Psoas muscle (tissue), 8 donors: Measurements from ENCODE around the gene YTHDC1. TPM values are rescaled to one million over a fixed set of nuclear protein-coding genes. Genes with fewer than 3 reads are reported as not detected.

Experiments used
- ATAC-seq, 4 donors: fragments of 200-7000 bp; cut with Tn5 transposase; one replicate each; pipeline ENCODE4 v1.9.1; 2020; ENCODE audit warnings: moderate library complexity in 3 of 4, mild to moderate bottlenecking in 2 of 4
- DNase-seq, 2 donors: peaks; one replicate each; pipeline ENCODE4 v3.0.0-alpha.2; 2020
- H3K27ac ChIP-seq: fragments of 200-600 bp; one replicate; pipeline ENCODE4 v1.8.0; 2022
- H3K27me3 ChIP-seq, 3 donors: fragments of 200-600 bp in 1 of 3; one replicate each; pipeline versions ENCODE4 v1.6.1 to v1.8.0; 2013 to 2022; ENCODE audit warnings: low read length in 2 of 3, mild to moderate bottlenecking in 2 of 3, moderate library complexity in 1 of 3; ENCODE audit not compliant: insufficient read depth in 3 of 3
- H3K36me3 ChIP-seq, 2 donors: fragments of 200-600 bp in 1 of 2; one replicate each; pipeline versions ENCODE4 v1.6.1 to v1.8.0; 2013 to 2022; ENCODE audit warnings: low read depth in 1 of 2, mild to moderate bottlenecking in 1 of 2, moderate library complexity in 1 of 2; ENCODE audit not compliant: insufficient read depth in 1 of 2
- H3K4me1 ChIP-seq: fragments of 200-600 bp; one replicate; pipeline ENCODE4 v1.8.0; 2022
- H3K4me3 ChIP-seq: fragments of 200-600 bp; one replicate; pipeline ENCODE4 v1.8.0; 2022; ENCODE audit warnings: mild to moderate bottlenecking
- H3K9me3 ChIP-seq: fragments of 200-600 bp; one replicate; pipeline ENCODE4 v1.8.0; 2022
- WGBS, 3 donors: extraction: QIAGEN DNeasy Blood & Tissue Kit; methylation state at CpG; one replicate each; pipeline versions ENCODE4 v1.1.6 to v1.1.7; 2013; 5-methylcytosine and 5-hydroxymethylcytosine counted together
- intact Hi-C, 2 donors: fragments of 100-400 bp; cut with DNase I; formaldehyde crosslinking; loops; one replicate each; pipeline versions ENCODE4 v1.11.0 to v1.14.2; 2022
- polyA plus RNA-seq, 3 donors: library from polyadenylated mRNA; stranded (reverse); fragments of 200-250 nt; gene quantifications; one replicate each; pipeline ENCODE4 v1.2.3, GENCODE V29; 2013
- total RNA-seq, 4 donors: library from RNA; stranded (reverse); fragmentation: NEBNext Ultra II Directional in 2 of 4; extraction: Animal tissue kit (Norgen Biotek cat#: 25700) in 2 of 4; gene quantifications; one replicate each; pipeline versions ENCODE4 v1.2.1 to v1.2.4, GENCODE V29; 2021 to 2023
- TF ChIP-seq, protein P1 (sequence below): fragments of 200-600 bp; IDR thresholded peaks from one replicate; pipeline ENCODE4 v1.8.0; 2022; ENCODE audit warnings: antibody characterized with exemption
- donor health status: healthy with polysubstance abuse.
- donor health status: DM: no; HTN: no; CAD: no; lungs with moderate emphysema.
- donor health status: Bipolar disorder and iron deficiency.
- donor health status: healthy.
- donor health status: DM: yes; HTN: yes; CAD: no.
- donor health status: DM: no; HTN: no; CAD: no.
- donor health status: DM: no; HTN: no; CAD: no.
- donor health status: DM: yes; HTN: yes; CAD: no.

The YTHDC1 gene
- total and polyA plus RNA-seq, 7 donors = 19.1 to 58.5 (median 43.2) TPM

DNA sequence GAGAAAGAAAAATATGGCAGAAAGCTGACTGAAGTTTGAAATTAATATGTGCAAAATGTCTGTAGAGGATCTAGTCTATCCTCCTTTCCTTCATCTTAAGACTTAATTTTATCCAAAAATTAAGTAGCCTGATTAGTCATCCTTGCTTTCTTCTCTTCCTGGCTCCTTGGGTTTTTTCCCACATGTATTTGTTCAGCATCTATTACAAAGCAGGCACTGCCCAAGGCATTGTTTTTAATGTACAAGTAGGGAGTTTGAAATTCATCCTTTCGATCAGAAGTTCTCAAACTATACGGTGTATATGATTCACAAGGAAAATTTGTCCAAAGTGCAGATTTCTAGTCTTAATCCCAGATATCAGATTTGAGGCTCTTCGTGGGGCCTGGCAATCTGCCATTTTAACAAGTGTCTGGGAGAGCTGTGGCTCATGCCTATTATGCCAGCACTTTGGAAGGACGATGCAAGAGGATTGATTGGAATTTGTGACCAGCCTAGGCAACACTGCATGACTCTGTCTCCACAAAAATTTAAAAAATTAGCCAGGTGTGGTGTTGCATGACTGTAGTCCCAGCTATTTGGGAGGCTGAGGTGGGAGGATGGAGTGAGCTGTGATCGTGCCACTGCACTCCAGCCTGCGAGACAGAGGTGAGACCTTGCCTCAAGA is 19.4 kb upstream of the YTHDC1 start:
- ATAC-seq (no peak), DNase-seq (no peak)
- WGBS, 3 donors = 57 to 60% (median 58%) methylated on average over 6 of the region's 6 CpGs
- H3K36me3 ChIP-seq = no peaks in the 10 kb centered on the region
- no peaks in the 10 kb centered on the region for H3K4me1 ChIP-seq
- H3K27ac ChIP-seq = no peak overlapping the region
- H3K27me3 ChIP-seq = peaks cover 0 to 4% (median 0%) of the 10 kb centered on the region in 3 donors
- TF ChIP-seq, protein P1, sequence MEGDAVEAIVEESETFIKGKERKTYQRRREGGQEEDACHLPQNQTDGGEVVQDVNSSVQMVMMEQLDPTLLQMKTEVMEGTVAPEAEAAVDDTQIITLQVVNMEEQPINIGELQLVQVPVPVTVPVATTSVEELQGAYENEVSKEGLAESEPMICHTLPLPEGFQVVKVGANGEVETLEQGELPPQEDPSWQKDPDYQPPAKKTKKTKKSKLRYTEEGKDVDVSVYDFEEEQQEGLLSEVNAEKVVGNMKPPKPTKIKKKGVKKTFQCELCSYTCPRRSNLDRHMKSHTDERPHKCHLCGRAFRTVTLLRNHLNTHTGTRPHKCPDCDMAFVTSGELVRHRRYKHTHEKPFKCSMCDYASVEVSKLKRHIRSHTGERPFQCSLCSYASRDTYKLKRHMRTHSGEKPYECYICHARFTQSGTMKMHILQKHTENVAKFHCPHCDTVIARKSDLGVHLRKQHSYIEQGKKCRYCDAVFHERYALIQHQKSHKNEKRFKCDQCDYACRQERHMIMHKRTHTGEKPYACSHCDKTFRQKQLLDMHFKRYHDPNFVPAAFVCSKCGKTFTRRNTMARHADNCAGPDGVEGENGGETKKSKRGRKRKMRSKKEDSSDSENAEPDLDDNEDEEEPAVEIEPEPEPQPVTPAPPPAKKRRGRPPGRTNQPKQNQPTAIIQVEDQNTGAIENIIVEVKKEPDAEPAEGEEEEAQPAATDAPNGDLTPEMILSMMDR = no peak
- H3K4me3 ChIP-seq = no peak overlapping the region
- H3K9me3 ChIP-seq = no peaks in the 10 kb centered on the region
- intact Hi-C loops = no loop called here

DNA sequence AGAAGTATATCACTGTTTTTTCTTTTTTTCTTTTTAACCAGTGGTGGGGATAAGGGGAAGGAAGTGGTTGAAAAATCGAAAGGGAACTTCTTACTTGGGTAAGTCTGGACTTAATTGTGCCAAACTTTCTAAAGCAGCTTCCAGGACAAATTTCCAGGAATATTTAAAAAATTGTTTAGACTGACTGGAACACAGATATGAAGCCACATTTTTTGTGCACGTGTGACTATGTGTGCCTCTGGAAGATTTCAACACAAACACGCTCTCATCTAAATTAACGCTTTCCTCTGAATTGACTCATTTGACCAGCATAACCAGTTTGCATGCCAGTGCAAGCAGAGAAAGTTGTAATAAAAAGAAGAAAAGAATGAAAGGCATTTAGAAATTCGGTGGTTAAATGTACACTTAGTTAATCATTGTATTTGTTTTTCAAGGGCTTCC is 18.8 kb upstream of the YTHDC1 start:
- Histone ChIP-seq H3K9me3 (no peaks in the 10 kb centered on the region), H3K27me3 (peaks cover 0 to 4% (median 0%) of the 10 kb centered on the region in 3 donors), H3K27ac (no peak overlapping the region), H3K4me3 (no peak overlapping the region), H3K36me3 (no peaks in the 10 kb centered on the region), H3K4me1 (no peaks in the 10 kb centered on the region)
- 54 to 60% (median 54%) methylated on average over 5 of the region's 5 CpGs for WGBS, 3 donors
- TF ChIP-seq, protein P1 = no peak
- DNase-seq (no peak), ATAC-seq (no peak)
- intact Hi-C loops = no loop called here

DNA sequence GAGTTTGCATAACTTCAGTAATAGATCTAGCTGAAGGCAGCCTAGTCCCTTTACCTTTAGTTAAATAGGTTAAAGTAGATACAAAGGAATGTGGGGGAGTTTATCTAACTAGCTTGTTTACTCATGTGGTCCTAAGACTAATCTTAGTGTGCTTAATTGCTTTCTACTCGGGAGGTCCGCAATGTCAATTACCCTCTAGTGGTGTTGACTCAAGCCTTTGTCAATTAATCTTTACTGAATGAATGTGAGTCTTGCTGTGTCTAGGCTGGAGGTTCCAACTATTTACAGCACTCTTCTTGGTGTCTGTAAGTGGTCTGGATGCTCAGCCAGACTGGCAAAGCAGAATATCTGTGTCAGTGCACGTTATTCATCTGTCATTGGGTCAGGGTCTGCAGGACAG is 17.9 kb upstream of the YTHDC1 start:
- Histone ChIP-seq H3K27ac (no peak overlapping the region), H3K9me3 (no peaks in the 10 kb centered on the region), H3K4me1 (no peaks in the 10 kb centered on the region), H3K36me3 (no peaks in the 10 kb centered on the region), H3K27me3 (peaks cover 0 to 4% (median 0%) of the 10 kb centered on the region in 3 donors), H3K4me3 (no peak overlapping the region)
- no peak for DNase-seq
- no peak for ATAC-seq
- TF ChIP-seq, protein P1 = no peak
- 72 to 76% (median 75%) methylated on average over 3 of the region's 3 CpGs for WGBS, 3 donors
- intact Hi-C loops = no loop called here

DNA sequence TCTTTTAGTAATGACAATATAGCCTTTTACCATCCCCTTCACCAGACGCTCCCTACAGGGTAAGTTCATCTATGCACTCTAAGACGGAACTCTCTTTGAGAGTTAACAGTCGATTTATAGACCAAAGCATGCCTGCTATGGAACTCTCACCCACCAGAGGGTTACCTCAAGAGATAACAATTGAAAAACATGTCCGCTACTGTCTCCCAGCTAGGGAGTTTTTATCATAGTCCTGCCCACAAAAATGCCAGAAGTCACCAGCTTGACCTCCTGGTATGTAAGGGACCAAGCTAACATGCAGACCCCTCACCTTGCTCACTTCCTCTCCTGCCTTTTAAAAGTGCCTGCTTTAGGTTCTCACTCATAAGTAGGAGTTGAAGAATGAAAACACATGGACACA is 16.7 kb upstream of the YTHDC1 start:
- Histone ChIP-seq H3K4me3 (no peak overlapping the region), H3K27ac (no peak overlapping the region), H3K27me3 (peaks cover 0 to 4% (median 0%) of the 10 kb centered on the region in 3 donors), H3K36me3 (no peaks in the 10 kb centered on the region), H3K9me3 (no peaks in the 10 kb centered on the region), H3K4me1 (no peaks in the 10 kb centered on the region)
- TF ChIP-seq, protein P1 = no peak
- DNase-seq (no peak), ATAC-seq (no peak)
- intact Hi-C loops = no loop called here
- WGBS, 3 donors = 85 to 91% (median 87%) methylated on average over 4 of the region's 4 CpGs

DNA sequence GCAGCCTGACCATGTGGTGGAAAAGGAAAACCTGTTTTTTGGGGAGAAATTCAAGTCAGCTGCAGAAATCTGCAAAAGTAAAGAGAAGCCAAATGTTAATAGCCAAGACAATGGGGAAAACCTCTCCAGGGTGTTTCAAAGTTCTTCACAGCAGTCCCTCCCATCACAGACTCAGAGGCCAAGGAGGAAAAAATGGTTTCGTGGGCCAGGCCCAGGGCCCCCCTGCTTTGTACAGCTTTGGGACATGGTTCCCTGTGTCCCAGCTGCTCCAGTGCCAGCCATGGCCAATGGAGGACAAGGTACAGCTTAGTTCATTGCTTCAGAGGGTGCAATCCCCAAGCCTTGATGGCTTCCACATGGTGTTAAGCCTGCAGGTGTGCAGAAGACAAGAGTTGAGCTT is 15.2 kb upstream of the YTHDC1 start:
- Histone ChIP-seq H3K27me3 (peaks cover 0 to 4% (median 0%) of the 10 kb centered on the region in 3 donors), H3K36me3 (no peaks in the 10 kb centered on the region), H3K9me3 (no peaks in the 10 kb centered on the region), H3K4me1 (no peaks in the 10 kb centered on the region), H3K27ac (no peak overlapping the region), H3K4me3 (no peak overlapping the region)
- ATAC-seq = no peak
- TF ChIP-seq, protein P1 = no peak
- intact Hi-C loops = no loop called here
- WGBS, 3 donors = 73 to 86% (median 80%) methylated on average over 1 of the region's 1 CpG
- no peak for DNase-seq
